Midbrain (tissue), 1 donor: ENCODE measurements around the gene BACE1-AS.
"Not testable (repeated sequence)": the region's sequence is repeated elsewhere in the genome, so short reads cannot be mapped to it uniquely, and the experiment has no call there.

Source experiments
- DNase-seq: peaks from one replicate; lab custom pipeline; 2025; lab: John Stamatoyannopoulos, UW

The BACE1-AS gene

DNA sequence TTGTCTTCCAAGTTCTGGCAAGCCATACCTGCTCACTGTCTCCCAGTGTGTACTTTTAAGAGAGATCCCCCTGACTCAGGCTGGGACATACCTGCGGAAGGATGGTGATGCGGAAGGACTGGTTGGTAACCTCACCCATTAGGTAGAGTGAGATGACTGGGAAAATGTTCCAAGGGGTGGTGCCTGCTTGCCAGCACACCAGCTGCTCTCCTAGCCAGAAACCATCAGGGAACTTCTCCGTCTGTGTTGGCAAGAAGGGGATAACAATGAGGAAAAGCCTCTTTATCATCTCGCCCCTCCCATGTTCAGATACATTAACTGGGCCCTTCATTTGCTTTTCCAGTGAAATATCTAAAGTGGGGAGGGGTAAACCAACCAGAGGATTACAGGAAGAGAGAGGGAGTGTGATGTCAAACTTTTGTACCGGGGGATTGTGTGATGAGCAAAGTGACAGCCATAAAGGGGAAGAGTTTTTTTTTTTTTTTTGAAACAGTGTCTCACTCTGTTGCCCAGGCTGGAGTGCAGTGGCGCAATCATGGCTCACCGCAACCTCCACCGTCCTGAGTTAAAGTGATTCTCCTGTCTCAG, at the start of gene BACE1-AS:
Gene BACE1-AS, plus strand, starts transcription at position 538 of the 588 bp plus-strand sequence.
- no peak for DNase-seq

- no peak for DNase-seq
Measured at GRCh38 chr11:117248341-117248740, 42.8 kb upstream of the BACE1-AS start.

DNA sequence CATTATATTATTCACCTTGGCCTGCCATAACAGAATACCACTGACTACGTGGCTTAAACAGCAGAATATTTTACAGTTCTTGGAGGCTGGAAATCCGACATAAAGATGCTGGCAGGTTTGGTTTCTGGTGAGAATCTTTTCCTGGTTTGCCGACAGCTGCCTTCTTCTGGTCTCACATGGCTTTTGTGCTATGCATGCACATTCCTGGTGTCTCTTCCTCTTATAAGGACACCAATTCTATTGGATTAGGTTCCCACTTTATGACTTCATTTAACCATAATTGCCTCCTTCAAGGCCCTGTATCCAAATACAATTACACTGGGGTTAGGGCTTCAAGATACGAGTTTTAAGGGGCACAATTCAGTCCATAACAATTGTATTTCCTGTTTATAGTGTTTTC, 41.6 kb upstream of the BACE1-AS start:
- no peak for DNase-seq

GRCh38 chr11:117251506-117251905, 39.6 kb upstream of the BACE1-AS start:
- DNase-seq, result no peak

DNA sequence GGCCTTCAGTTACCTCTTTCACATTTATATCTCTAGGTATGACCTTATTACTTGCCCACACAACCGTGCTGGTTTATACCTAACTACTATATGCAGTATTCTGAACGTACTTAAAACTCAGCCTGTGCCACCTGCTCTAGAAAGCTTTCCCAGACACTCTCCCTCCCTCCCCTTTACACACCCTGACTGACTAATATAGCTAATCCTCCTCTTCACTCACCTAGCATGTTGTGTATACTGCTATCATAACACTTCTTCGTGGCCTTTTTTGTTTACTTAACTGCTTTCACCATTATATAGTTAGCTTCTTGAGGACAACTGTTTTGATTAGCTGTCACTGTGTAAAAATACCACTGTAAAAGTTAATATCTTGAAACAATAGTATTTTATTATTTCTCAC, 35.2 kb upstream of the BACE1-AS start:
- DNase-seq, result no peak

- no peak for DNase-seq
Measured at GRCh38 chr11:117256573-117256972, 34.6 kb upstream of the BACE1-AS start.

GRCh38 chr11:117258576-117258975, 32.6 kb upstream of the BACE1-AS start:
- DNase-seq, result no peak

GRCh38 chr11:117259417-117259816, 31.7 kb upstream of the BACE1-AS start:
- no peak for DNase-seq

DNA sequence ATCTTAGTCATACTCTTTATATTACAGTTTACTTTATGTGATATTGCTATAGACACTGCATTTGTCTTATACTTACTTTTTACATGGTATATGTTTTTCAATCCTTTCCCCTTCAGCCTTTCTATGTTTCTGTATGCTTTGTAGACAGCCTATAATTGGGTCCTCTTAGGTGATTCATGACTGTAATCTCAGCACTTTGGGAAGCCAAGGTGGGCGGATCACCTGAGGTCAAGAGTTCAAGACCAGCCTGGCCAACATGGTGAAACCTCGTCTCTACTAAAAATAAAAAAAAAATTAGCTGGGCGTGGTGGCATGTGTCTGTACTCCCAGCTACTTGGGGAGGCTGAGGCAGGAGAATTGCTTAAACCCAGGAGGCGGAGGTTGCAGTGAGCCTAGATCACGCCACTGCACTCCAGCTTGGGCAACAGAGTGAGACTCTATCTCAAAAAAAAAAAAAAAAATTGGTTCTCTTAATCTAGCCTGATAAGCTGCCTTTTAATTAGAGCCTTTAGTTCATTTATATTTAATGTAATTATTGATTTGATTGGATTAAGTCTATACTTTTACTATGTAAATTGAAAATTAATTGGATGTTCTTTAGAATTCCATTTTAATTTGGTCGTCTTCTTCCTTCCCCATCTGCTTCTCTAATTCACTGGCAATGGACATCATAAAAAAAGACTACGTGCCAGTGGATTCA, 26.4 kb upstream of the BACE1-AS start:
- DNase-seq, result not testable (repeated sequence)

DNA sequence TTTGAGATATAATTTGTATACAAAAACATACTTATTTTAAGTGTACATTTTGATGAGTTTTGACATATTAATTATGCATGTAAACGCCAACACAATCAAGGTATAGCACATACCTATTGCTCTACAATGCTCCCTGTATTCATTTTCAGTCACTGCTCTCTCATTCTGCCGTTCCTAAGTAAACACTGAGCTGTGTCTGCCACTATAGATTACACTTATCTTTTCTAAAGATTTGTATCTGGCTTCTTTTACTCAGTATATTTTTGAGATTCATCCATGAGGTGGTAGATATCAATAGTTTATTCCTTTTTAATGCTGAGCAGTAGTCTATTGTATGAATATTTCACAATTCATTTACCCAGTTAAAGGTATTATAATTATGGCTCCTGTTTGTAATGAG, 25.4 kb upstream of the BACE1-AS start:
- no peak for DNase-seq

DNA sequence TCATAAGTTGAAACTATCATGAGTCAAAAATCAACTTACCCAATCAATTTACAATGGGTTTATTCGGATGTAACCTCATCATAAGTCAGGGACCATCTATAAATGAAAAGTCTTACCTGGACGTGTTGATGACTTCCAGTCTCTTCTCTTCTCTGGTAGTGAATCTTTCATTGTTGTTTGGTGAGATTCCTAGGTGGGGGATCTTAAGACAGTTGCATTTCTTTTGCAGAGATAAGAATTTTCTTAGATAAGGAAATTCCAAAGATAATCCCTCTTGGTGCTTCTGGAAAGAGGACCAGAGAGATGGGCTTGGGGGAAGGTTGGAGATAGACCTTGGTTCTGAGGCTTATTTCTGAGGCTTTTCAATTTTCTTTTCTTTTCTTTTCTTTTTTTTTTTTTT, 21.3 kb upstream of the BACE1-AS start:
- DNase-seq, result no peak

DNA sequence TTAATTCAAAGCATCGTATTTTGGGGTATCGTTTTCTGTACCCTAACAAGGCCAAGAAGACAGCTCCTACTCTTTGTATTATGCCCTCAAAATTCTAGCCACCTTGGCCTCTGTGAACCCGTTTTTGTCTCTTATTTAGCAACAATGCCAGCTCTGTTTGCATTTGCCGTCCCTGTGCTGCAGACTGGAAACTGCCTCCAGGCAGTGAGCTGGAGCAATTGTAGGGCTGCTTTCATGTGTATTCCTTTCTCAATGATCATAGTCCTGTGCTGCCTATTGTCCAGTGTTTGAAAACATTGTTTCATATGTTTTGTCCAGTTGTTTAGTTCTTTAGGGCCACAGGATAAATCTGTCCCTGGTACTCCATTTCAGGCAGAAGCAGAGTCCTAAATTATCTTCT, 19.9 kb upstream of the BACE1-AS start:
- DNase-seq, result no peak

- DNase-seq, result not testable (repeated sequence)
Measured at GRCh38 chr11:117272175-117272574, 19.0 kb upstream of the BACE1-AS start.

DNA sequence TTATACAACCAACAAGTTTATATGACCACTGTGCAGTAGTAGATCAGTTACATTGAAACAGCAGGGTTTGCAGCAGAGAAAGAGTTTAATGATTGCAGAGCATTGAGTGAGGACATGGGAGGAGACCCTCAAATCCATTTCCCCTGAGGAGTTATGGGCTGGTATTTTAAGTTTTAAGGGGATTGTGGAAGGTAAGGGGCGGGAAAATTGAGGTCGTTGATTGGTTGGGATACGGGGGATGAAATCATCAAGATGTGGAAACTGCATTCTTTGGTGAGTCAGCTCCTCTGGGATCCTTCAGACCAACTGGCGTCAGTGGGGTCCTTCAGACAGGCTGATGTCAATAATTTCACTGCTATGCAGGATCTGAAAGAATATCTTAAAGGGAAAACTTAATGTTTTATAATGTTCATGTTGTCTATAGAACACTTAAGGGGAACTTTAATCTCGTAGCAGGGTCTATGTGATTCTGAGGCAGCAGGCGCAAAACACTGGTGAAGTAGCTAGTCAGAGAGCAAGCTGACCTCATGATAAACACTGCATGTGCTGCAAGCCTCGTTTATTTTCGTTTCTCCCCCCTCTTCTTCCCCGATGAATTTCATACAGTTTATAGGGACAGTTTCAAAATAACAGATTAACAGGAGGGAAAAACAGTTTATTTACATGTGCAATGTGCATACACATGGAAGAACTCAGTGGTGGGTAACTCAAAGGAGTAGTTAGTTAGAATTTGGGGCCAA, 17.4 kb upstream of the BACE1-AS start:
- DNase-seq, result no peak

DNA sequence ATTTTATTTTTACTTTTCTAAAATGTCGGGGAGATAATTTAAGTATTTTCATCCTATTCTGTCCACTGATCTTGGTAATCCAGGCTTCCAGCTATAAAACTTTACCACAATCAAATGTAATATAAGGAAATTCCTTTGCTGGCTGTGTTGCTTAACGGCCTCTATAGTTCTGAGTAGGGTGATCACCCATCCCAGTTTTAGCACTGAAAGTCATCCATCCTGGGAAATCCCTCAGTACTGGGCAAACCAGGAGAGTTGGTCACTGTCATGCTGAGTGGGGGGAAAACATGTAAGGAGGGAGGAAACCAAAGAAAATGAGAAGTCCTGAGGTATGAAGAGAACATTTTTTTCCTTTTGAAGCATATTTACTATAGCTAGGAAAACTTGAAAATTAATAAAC, 12.8 kb upstream of the BACE1-AS start:
- no peak for DNase-seq

GRCh38 chr11:117279711-117280376, 11.3 kb upstream of the BACE1-AS start:
- no peak for DNase-seq

DNA sequence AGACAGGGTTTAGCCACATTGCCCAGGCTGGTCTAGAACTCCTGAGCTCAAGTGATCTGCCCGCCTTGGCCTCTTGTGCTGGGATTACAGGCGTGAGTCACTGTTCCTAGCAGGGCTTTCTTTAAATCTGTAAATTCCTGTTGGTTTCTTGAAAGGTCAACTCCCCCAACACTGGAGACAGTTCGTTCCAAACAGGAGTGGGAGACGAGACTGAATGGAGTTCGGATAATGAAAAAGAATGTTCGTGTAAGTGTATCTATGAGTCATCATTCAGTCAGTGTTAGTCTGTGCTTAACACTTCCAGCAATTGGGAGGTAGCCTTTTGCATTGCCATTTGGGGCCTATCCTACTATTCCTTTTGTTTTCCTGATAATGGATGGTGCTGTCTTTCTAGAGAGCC, 10.0 kb upstream of the BACE1-AS start:
- no peak for DNase-seq

DNA sequence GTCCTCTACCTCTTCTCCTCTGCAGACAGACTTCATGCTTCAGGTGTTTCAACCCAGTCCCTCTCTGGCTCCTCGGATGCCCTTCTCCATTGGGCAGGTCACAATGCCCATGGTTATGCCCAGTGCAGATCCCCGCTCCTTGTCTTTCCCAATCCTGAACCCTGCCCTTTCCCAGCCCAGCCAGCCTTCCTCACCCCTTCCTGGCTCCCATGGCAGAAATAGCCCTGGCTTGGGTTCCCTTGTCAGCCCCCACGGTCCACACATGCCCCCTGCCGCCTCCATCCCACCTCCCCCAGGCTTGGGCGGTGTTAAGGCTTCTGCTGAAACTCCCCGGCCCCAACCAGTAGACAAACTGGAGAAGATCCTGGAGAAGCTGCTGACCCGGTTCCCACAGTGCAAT, 9.3 kb upstream of the BACE1-AS start:
- DNase-seq, result no peak

DNA sequence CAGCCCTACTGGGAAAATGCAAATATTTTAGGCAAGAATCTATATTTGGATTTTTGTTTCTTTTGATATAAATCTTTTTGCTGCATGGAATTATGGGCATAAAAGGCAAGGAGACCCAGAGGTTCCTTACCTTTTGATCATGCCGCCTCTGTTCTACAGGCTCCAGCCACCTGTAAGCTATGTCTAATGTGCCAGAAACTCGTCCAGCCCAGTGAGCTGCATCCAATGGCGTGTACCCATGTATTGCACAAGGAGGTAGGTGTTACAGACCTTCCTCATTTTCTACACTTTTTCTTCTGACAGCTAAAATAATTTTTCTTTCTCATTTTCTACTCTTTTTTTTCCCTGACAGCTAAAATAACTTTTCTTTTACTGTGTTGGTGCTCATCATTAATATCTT, 8.2 kb upstream of the BACE1-AS start:
- DNase-seq, result no peak

GRCh38 chr11:117284053-117284452, 7.1 kb upstream of the BACE1-AS start:
- DNase-seq, result no peak

GRCh38 chr11:117286588-117286987, 4.6 kb upstream of the BACE1-AS start:
- no peak for DNase-seq

DNA sequence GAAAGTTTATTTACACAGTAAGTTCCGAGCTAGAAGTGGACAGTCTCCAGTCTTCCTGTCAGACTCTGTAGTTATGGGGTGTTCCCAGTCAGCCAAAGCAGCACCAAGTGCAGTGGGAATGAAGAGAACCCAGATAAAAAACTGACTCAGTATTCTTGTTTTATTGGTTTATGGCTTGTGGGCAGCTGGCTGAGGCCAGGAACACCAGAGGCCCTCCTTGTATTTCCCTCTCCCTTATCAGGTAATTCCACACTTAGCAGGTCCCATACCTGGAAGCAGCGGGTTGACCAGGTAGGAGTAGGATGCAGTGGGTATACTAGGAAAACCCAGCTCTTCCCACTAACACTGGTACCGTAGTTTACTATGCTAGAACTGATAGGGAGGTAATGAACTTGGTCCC, 3.5 kb upstream of the BACE1-AS start:
- DNase-seq, result no peak

DNA sequence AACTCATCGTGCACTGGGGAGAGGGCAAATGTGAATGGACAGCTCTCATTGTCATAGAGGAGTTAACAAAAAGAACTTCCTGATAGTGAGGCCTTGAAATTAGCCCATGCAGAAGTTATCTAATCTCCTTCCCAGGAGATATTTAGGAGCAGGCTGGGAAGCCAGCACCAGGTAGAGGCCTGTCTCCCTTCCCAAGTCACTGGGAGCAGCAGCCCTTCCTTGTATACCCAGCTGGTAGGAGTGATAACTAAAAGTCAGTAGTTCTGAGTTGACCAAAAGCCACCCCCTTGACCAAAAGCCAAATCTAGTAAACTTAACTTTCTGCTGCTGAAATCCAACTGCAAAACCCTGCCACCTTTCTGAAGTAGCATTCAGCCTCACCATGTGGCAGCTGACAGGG, 1.4 kb upstream of the BACE1-AS start:
- DNase-seq, result no peak
